Testis (tissue), 3 donors: Measurements from ENCODE around the gene PDE7B. TPM values are rescaled to one million over a fixed set of nuclear protein-coding genes. Genes with fewer than 3 reads are reported as not detected.

ENCODE experiments used
- DNase-seq: peaks from one replicate; pipeline ENCODE4 v3.0.0-alpha.2; 2019
- H3K27ac ChIP-seq, 2 donors: fragments of 200-600 bp; sonication (generic); one replicate each; pipeline ENCODE4 v1.5.1; 2019
- H3K27me3 ChIP-seq: fragments of 200-600 bp; sonication (generic); one replicate; pipeline ENCODE4 v1.5.1; 2019
- H3K36me3 ChIP-seq: fragments of 200-600 bp; sonication (generic); one replicate; pipeline ENCODE4 v1.5.1; 2017; ENCODE audit warnings: low read depth; ENCODE audit errors: missing control alignments
- H3K4me1 ChIP-seq: fragments of 200-600 bp; sonication (generic); one replicate; pipeline ENCODE4 v1.5.1; 2019
- H3K4me3 ChIP-seq, 2 donors: fragments of 200-600 bp; sonication (generic); one replicate each; pipeline ENCODE4 v1.5.1; 2017 to 2019
- H3K9me3 ChIP-seq: fragments of 200-600 bp; sonication (generic); one replicate; pipeline ENCODE4 v1.5.1; 2017
- POLR2A ChIP-seq: fragments of 450-650 bp; IDR thresholded peaks from one replicate; pipeline ENCODE4 v1.6.1; 2017; ENCODE audit warnings: antibody characterized with exemption, mild to moderate bottlenecking, moderate library complexity
- WGBS, 2 donors: methylation state at CpG; one replicate each; pipeline ENCODE4 v1.1.5; 2018; 5-methylcytosine and 5-hydroxymethylcytosine counted together
- intact Hi-C: fragments of 100-400 bp; cut with DNase I; formaldehyde crosslinking; loops from one replicate; pipeline ENCODE4 v1.15.1; 2023; ENCODE audit warnings: low total_unique reads
- polyA plus RNA-seq: library from polyadenylated mRNA; stranded (reverse); fragments of 350-450 nt; fragmentation: Illumina TruSeq; extraction: RNeasy Lipid Tissue Mini Kit (QIAGEN cat#74804); gene quantifications from one replicate; pipeline ENCODE4 v1.2.3, GENCODE V29; 2014; ENCODE audit warnings: low read depth, low replicate concordance; ENCODE audit not compliant: insufficient read depth
- total RNA-seq, 2 donors: library from RNA; depleted of rRNA; stranded (reverse); fragments of >200 nt; gene quantifications; one replicate each; pipeline ENCODE4 v1.2.3, GENCODE V29; 2016
- TF ChIP-seq, protein P1 (sequence below), 3 experiments: fragments of 450-650 bp in 2 of 3; fragments of 200-600 bp in 1 of 3; sonication (generic) in 1 of 3; IDR thresholded peaks; one replicate each; pipeline ENCODE4 v1.5.1; 2016 to 2019; ENCODE audit warnings: antibody characterized with exemption in 3 of 3, mild to moderate bottlenecking in 2 of 3, moderate library complexity in 1 of 3

Gene PDE7B
- total and polyA plus RNA-seq, 3 donors from 2014 or later = 3.7 to 6.9 (median 4.4) TPM

- intact Hi-C loops = no loop called here
- Histone ChIP-seq H3K4me1 (peaks cover 10% of the 10 kb centered on the region), H3K36me3 (no peaks in the 10 kb centered on the region), H3K9me3 (no peaks in the 10 kb centered on the region), H3K27ac (no peak overlapping the region), H3K27me3 (no peaks in the 10 kb centered on the region), H3K4me3 (no peak overlapping the region)
- WGBS, 2 donors = 96% methylated on average over 1 of the region's 1 CpG
- DNase-seq = no peak
- TF ChIP-seq, protein P1, sequence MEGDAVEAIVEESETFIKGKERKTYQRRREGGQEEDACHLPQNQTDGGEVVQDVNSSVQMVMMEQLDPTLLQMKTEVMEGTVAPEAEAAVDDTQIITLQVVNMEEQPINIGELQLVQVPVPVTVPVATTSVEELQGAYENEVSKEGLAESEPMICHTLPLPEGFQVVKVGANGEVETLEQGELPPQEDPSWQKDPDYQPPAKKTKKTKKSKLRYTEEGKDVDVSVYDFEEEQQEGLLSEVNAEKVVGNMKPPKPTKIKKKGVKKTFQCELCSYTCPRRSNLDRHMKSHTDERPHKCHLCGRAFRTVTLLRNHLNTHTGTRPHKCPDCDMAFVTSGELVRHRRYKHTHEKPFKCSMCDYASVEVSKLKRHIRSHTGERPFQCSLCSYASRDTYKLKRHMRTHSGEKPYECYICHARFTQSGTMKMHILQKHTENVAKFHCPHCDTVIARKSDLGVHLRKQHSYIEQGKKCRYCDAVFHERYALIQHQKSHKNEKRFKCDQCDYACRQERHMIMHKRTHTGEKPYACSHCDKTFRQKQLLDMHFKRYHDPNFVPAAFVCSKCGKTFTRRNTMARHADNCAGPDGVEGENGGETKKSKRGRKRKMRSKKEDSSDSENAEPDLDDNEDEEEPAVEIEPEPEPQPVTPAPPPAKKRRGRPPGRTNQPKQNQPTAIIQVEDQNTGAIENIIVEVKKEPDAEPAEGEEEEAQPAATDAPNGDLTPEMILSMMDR (IDR thresholded peaks at IDR 0.05) = no peak
- no peak for TF ChIP-seq POLR2A
These were observed 324.4 kb downstream of the PDE7B start for GRCh38 chr6:136175873-136176272.

GRCh38 chr6:136178749-136179148 lies 327.2 kb downstream of the PDE7B start:
- intact Hi-C loops = no loop called here
- Histone ChIP-seq H3K27ac (no peak overlapping the region), H3K27me3 (no peaks in the 10 kb centered on the region), H3K36me3 (no peaks in the 10 kb centered on the region), H3K9me3 (no peaks in the 10 kb centered on the region), H3K4me3 (no peak overlapping the region), H3K4me1 (peaks cover 10% of the 10 kb centered on the region)
- 75 to 83% methylated on average over 2 of the region's 2 CpGs for WGBS, 2 donors
- no peak for DNase-seq
- TF ChIP-seq, protein P1 (IDR thresholded peaks at IDR 0.05) = no peak
- no peak for TF ChIP-seq POLR2A

DNA sequence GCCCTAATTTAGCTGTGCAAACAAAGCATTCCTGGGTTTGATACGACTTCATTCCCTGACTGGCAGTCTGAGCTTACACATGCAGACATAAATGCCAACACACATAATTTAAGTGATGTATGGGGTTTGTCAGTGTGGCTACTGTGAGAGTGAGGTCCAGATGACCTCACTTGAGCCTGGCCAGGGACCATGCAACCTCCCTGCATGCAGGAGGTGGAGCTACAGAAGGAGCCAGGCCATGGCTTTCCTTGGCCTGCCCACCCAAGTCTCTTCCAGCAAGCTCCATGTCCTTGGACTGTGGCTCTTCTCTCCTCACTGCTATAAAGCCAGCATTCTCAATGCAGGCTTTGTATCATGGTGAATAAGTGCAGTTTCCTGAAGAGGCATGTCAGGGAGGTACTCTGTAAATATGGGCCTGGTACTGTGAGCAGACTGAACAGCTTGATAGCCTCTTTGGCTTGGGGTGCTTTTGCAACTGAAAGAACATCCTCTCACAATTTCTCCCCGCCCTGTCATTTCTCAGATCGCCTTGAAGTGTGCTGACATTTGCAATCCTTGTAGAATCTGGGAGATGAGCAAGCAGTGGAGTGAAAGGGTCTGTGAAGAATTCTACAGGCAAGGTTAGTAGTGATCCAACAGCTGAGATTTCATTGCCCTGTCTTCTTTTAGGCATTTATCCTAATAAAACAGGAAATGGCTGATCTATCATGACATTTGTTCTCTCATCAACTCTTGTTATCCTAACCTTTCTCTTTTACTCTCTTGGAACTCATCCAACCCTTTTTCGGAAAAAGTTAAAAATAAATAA lies 329.4 kb downstream of the PDE7B start:
- H3K9me3 ChIP-seq = no peaks in the 10 kb centered on the region
- H3K4me1 ChIP-seq = peaks cover 7% of the 10 kb centered on the region
- WGBS, 2 donors = 64 to 67% methylated on average over 4 of the region's 4 CpGs
- TF ChIP-seq, protein P1 (IDR thresholded peaks at IDR 0.05) = no peak
- TF ChIP-seq POLR2A = no peak
- H3K4me3 ChIP-seq = no peak overlapping the region
- no peaks in the 10 kb centered on the region for H3K36me3 ChIP-seq
- intact Hi-C loops = no loop called here
- no peak for DNase-seq
- H3K27me3 ChIP-seq = no peaks in the 10 kb centered on the region
- no peak overlapping the region for H3K27ac ChIP-seq

DNA sequence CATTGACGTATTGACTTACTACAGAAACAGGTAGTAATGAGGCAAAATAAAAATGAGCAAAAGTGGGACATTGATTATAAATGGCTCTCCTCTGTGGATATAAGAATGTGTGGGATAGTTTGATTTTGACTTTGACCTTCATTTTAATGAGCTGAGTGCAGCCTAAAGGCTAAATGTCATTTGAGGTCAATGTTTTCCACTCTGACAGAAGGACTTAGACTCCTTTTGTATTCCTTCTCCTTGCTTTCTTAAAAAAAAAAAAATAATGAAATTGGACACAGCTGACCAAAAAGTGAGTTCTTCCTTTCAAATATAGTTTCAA lies 330.0 kb downstream of the PDE7B start:
- Histone ChIP-seq H3K27me3 (no peaks in the 10 kb centered on the region), H3K27ac (no peak overlapping the region), H3K9me3 (no peaks in the 10 kb centered on the region), H3K36me3 (no peaks in the 10 kb centered on the region), H3K4me3 (no peak overlapping the region), H3K4me1 (peaks cover 7% of the 10 kb centered on the region)
- intact Hi-C loops = no loop called here
- DNase-seq = no peak
- 51 to 65% methylated on average over 1 of the region's 1 CpG for WGBS, 2 donors
- TF ChIP-seq, protein P1 (IDR thresholded peaks at IDR 0.05) = no peak
- no peak for TF ChIP-seq POLR2A

GRCh38 chr6:136181861-136182260 lies 330.4 kb downstream of the PDE7B start:
- H3K4me3 ChIP-seq = no peak overlapping the region
- H3K27ac ChIP-seq = no peak overlapping the region
- H3K4me1 ChIP-seq = peaks cover 7% of the 10 kb centered on the region
- WGBS, 2 donors = 91 to 93% methylated on average over 1 of the region's 1 CpG
- intact Hi-C loops = no loop called here
- no peaks in the 10 kb centered on the region for H3K36me3 ChIP-seq
- no peaks in the 10 kb centered on the region for H3K27me3 ChIP-seq
- TF ChIP-seq, protein P1 (IDR thresholded peaks at IDR 0.05) = no peak
- no peak for TF ChIP-seq POLR2A
- no peak for DNase-seq
- H3K9me3 ChIP-seq = no peaks in the 10 kb centered on the region
